Stimulated activated CD8-positive, alpha-beta memory T cell treated with anti-CD3 and anti-CD28 coated beads, Interleukin-7, amount 100 ng/mL, for 1 hour (primary cell): ENCODE results near the gene SKI.

Experiments used
- DNase-seq, 2 donors: peaks; one replicate each; pipeline ENCODE4 v3.0.0-alpha.2; 2020; ENCODE audit warnings: low read depth in 2 of 2

Gene SKI

GRCh38 chr1:2352341-2352896 is 124.3 kb downstream of the SKI start:
- DNase-seq, result no peak

DNA sequence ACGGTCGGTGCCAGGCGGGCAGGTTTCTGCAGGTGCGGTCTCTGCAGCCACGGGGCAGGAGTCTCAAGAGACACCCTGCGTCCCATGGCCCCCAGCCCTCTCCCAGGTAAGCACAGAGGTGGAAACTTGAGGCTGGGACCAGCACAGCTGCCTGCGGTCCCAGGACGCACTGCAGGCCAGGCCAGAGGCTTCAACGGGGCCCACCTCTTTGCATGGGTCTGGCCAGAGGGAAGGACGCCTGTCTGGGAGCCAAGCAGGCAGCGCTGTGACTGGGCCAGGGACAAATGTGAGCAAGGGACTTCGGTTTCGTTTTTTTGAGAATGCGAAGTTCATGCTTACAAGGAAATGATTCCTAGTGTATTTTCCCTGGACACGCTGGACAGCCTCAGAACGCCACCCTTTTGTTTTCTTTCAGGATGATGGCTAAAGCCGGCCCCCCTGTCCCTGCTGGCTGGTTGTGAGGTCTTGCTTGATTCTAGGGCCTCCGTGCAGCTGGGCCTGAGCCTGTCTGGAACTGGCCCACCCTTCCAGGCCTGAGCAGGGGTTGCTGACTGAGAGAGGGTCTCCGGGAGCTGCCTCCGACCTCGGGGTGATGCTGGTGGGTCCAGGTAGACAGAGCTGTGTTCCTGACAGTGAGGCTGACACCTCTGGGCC is 124.9 kb downstream of the SKI start:
- DNase-seq, result no peak

DNA sequence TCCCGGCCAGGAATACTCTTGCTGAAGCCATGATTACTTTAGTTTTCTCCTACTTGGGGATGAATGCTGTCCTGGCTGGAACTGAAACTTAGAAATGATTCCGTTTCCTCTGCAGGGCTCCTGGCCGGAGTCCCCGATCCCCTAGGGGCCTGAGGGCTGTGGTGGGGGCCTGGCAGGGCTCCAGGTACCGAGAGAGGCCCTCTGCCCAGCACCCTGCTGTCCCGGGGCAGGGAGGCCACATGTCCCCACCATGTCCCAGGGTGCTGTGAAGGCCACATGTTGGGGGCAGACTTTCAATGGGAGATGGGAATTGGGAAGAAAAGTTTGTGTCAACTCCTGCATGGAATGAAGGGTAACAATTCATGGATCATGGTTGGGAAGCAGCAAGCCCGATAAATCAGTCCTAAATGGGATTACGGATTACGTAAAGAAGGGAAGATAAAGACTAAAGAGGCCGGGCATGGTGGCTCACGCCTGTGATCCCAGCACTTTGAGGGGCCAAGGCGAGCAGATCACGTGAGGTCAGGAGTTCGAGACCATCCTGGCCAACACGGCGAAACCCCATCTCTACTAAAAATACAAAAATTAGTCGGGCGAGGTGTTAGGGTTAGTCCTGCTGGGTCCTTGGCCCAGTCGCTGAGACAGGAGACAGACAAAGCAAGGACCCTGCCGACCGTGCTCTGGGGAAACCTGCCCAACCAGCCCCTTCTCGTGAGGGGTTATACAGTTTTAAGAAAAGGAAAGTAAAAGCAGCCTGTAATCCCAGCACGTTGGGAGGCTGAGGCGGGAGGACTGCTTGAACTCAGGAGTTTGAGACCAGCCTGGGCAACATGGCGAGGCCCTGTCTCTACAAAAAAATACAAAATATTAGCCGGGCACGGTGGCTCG is 125.7 kb downstream of the SKI start:
- no peak for DNase-seq

- no peak for DNase-seq
Measured at GRCh38 chr1:2354511-2355372, 126.6 kb downstream of the SKI start.

GRCh38 chr1:2355373-2356261 is 127.5 kb downstream of the SKI start:
- no peak for DNase-seq

DNA sequence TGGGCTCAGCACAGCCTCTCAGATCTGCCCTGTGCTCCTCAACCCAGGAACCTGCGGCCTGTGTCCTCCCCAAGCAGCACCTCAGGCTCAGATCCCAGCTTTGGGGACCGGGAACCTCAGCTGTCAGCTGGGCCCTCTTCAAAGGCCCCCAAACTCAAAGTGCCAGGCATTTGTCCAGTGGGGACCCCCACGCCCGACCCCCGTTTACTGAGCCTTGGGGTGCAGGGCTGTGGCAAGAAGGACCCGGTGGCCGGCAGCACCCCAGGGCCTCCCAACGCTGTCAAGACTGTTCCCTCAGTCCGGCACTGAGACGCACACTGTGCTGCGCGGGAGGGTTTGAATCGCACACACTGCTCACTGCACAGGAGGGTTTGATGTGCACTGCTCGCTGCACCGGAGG is 128.3 kb downstream of the SKI start:
- no peak for DNase-seq

GRCh38 chr1:2356911-2357845 is 129.1 kb downstream of the SKI start:
- DNase-seq, result no peak

- DNase-seq, result no peak
Measured at GRCh38 chr1:2358072-2358471, 130.0 kb downstream of the SKI start.

GRCh38 chr1:2358651-2359640 is 130.8 kb downstream of the SKI start:
- no peak for DNase-seq
